ENCODE measurements around the gene ATP5MC3. TPM values are rescaled to one million over a fixed set of nuclear protein-coding genes. Genes with fewer than 3 reads are reported as not detected.

The ATP5MC3 gene
- total RNA-seq, 1 donor from 2014 or later: 112 TPM

- DNase-seq (ENCODE audit: low read depth): peak; percentile 99
Measured at GRCh38 chr2:175167792-175168563, 13.5 kb downstream of the ATP5MC3 start, which contains the start of gene ATF2. ATF2 (minus strand) TSS chr2:175168203; CDS start chr2:175136443, 31,760 bp downstream.

- peak; percentile 31 for DNase-seq (ENCODE audit: low read depth)
Measured at GRCh38 chr2:175167076-175167791, 14.3 kb downstream of the ATP5MC3 start.

GRCh38 chr2:175166216-175166824 is 15.2 kb downstream of the ATP5MC3 start:
- no peak for DNase-seq (ENCODE audit: low read depth)

GRCh38 chr2:175164235-175164634 is 17.3 kb downstream of the ATP5MC3 start:
- no peak for DNase-seq (ENCODE audit: low read depth)

- DNase-seq (ENCODE audit: low read depth): no peak
Measured at GRCh38 chr2:175158894-175159293, 22.6 kb downstream of the ATP5MC3 start.

- DNase-seq (ENCODE audit: low read depth): peak; percentile 10
Measured at GRCh38 chr2:175156534-175156933, 25.0 kb downstream of the ATP5MC3 start.

GRCh38 chr2:175154661-175155082 is 26.8 kb downstream of the ATP5MC3 start:
- peak; percentile 59 for DNase-seq (ENCODE audit: low read depth)

GRCh38 chr2:175152242-175152641 is 29.3 kb downstream of the ATP5MC3 start:
- DNase-seq (ENCODE audit: low read depth): peak; percentile 15

GRCh38 chr2:175151791-175152190 is 29.7 kb downstream of the ATP5MC3 start:
- no peak for DNase-seq (ENCODE audit: low read depth)

- no peak for DNase-seq (ENCODE audit: low read depth)
Measured at GRCh38 chr2:175147186-175147585, 34.3 kb downstream of the ATP5MC3 start.

GRCh38 chr2:175143678-175144077 is 37.8 kb downstream of the ATP5MC3 start:
- no peak for DNase-seq (ENCODE audit: low read depth)

GRCh38 chr2:175143191-175143590 is 38.3 kb downstream of the ATP5MC3 start:
- DNase-seq (ENCODE audit: low read depth): no peak

GRCh38 chr2:175140332-175140731 is 41.2 kb downstream of the ATP5MC3 start:
- DNase-seq (ENCODE audit: low read depth): no peak

GRCh38 chr2:175137793-175138192 is 43.7 kb downstream of the ATP5MC3 start:
- no peak for DNase-seq (ENCODE audit: low read depth)

- DNase-seq (ENCODE audit: low read depth): no peak
Measured at GRCh38 chr2:175136334-175137215, 44.9 kb downstream of the ATP5MC3 start.

- no peak for DNase-seq (ENCODE audit: low read depth)
Measured at GRCh38 chr2:175135862-175136261, 45.6 kb downstream of the ATP5MC3 start.

GRCh38 chr2:175135177-175135576 is 46.3 kb downstream of the ATP5MC3 start:
- DNase-seq (ENCODE audit: low read depth): no peak

GRCh38 chr2:175131252-175131651 is 50.3 kb downstream of the ATP5MC3 start:
- DNase-seq (ENCODE audit: low read depth): no peak

- DNase-seq (ENCODE audit: low read depth): no peak
Measured at GRCh38 chr2:175126661-175127060, 54.8 kb downstream of the ATP5MC3 start.
